ENCODE data around the gene FFAR1.

FFAR1 gene

DNA sequence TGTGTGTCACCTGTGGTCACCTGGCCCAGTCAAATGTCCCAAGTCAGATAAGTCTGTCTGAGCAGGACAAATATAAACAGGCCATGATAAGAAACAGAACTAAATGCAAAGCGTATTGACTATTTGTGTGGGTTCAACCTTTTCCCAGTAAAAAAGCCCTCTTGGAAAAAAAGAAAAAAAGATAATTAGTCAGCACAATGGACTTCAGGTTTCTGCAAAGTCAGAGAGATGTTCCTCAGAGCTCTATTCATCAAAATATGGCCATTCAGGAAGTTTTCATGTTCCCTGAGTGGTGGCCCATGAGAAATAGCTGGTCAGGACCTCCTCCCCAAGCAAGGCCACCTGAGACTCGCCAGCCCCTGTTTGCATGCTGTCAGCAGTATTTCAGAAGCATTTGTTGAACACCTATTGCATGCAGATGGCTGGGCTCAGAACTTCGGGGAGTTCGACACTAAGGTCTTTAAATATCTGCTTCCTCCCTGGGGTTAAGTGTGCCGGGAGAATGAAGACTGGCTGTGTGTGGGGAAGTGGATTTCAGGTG is 13.2 kb downstream of the FFAR1 start:
- TF ChIP-seq, protein P1, sequence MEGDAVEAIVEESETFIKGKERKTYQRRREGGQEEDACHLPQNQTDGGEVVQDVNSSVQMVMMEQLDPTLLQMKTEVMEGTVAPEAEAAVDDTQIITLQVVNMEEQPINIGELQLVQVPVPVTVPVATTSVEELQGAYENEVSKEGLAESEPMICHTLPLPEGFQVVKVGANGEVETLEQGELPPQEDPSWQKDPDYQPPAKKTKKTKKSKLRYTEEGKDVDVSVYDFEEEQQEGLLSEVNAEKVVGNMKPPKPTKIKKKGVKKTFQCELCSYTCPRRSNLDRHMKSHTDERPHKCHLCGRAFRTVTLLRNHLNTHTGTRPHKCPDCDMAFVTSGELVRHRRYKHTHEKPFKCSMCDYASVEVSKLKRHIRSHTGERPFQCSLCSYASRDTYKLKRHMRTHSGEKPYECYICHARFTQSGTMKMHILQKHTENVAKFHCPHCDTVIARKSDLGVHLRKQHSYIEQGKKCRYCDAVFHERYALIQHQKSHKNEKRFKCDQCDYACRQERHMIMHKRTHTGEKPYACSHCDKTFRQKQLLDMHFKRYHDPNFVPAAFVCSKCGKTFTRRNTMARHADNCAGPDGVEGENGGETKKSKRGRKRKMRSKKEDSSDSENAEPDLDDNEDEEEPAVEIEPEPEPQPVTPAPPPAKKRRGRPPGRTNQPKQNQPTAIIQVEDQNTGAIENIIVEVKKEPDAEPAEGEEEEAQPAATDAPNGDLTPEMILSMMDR (conservative IDR thresholded peaks at IDR 0.05; ENCODE audit: low read length): no peak
- DNase-seq (ENCODE audit: low read depth): no peak
- H3K4me3 ChIP-seq (ENCODE audit: low read length): no peak overlapping the region

DNA sequence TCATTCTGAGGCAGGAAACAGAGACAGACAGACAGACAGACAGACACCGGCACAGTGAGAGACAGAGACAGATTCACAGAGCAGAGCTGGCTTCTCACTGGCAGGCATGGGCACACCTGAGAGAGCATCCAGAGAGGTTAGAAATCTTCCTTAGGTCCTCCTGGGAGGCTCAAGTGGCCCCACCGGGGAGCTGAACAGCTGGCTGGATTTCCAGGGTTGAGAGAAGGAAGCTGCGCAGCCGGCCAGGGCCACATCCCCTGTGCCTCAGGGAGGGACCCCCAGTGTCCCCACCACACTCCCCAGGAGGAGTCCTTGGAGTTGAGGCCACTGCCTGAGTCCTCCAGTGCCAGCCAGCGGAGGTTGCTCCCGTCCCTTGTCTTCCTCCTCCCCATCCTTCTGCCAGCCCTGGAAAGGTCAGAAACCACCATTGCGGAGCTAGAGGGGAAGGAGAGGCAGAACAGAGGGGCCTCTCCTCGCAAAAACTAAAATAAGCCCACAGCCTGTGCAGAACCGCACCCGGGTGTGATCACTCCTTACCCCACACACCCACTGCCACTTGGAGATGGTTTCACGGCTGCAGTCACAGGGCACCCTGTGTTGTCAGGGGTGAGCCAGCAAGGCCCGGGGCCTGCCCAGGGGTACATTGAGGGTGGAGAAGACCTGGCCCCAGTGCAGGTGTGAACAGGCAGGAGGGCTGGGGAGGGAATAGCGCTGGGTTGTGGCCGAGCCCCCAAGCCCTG is 14.7 kb downstream of the FFAR1 start:
- TF ChIP-seq, protein P1 (conservative IDR thresholded peaks at IDR 0.05; ENCODE audit: low read length): no peak
- no peak for DNase-seq (ENCODE audit: low read depth)
- no peak overlapping the region for H3K4me3 ChIP-seq (ENCODE audit: low read length)

DNA sequence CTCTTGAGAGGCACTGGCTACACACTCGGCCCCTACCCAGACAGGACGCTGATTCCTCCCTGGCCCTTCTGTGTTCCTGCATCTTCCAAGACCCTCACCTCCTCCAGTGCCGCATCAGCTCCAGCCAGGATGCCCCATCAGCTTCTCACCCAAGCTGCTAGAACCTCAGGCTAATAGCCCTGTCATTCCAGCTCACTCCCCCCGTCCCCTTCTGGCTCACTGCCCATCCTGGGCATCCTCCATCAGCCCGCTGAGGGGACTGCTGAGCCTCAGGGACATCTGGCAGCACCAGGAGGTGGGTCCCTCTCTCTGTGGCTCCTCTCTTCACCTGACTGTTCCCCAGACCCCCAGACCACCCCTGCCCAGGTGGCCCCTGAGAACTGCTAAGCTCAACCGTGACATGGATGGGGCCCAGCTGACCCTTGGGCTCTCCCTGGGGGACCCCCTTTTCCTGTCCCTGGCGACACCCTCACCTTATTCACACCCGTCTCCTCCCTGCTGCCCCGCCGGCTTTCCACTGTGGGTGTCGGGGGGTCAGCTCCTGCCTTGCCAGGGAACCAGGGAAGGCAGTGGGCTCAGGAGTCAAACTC is 15.4 kb downstream of the FFAR1 start:
- TF ChIP-seq, protein P1 (conservative IDR thresholded peaks at IDR 0.05; ENCODE audit: low read length): no peak
- DNase-seq (ENCODE audit: low read depth): no peak

DNA sequence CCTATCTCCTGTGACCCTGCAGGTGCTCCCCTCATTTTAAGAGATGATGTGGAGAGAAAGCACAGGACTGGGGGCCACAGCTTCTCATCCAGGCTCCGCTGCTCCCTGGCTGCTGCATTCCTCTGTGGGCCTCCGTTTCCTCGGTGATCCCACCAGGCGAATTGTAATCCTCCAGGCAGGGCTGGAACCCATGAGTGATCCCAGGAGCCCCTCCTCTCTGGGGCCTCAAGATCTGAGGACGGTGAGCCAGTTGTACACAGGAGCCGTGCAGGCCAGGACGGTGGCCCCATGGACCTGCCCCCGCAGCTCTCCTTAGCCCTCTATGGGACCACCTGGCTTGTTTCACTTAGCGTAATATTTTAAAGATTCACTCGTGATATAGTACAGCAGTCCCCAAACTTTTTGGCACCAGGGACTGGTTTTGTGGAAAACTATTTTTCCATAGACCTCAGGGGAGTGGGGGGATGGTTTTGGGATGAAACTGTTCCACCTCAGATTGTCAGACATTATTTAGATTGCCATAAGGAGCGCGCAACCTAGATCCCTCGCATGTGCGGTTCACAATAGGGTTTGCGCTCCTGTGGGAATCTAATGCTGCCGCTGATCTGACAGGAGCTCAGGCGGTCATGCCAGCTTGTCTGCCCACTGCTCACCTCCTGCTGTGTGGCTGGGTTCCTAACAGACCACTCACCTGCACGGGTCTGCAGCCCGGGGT is 16.2 kb downstream of the FFAR1 start:
- no peak overlapping the region for H3K4me3 ChIP-seq (ENCODE audit: low read length)
- TF ChIP-seq, protein P1 (conservative IDR thresholded peaks at IDR 0.05; ENCODE audit: low read length): no peak
- DNase-seq (ENCODE audit: low read depth): no peak

More for the DNA sequence above, 15.4 kb downstream of the FFAR1 start:
- no peak overlapping the region for H3K4me3 ChIP-seq (ENCODE audit: low read length)

DNA sequence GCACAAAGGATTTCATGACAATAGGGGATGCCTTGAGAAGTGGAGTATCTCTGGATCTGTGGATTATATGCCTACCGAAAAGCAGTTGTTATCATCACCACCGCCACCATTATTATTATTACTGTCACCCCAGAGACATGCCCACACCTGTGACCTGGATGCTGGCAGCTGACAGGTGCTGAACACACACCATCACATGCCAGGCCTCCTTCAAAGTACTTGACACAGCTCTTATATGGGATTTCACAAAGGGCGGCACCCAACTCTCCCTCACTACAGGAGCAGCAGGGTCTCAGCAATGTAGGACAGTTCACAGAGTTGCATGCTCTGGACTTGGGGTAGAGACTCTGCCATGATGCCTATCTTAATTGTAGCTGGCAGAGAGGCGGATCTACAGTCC is 17.6 kb downstream of the FFAR1 start:
- TF ChIP-seq, protein P1 (conservative IDR thresholded peaks at IDR 0.05; ENCODE audit: low read length): no peak
- no peak for DNase-seq (ENCODE audit: low read depth)
- no peak overlapping the region for H3K4me3 ChIP-seq (ENCODE audit: low read length)

DNA sequence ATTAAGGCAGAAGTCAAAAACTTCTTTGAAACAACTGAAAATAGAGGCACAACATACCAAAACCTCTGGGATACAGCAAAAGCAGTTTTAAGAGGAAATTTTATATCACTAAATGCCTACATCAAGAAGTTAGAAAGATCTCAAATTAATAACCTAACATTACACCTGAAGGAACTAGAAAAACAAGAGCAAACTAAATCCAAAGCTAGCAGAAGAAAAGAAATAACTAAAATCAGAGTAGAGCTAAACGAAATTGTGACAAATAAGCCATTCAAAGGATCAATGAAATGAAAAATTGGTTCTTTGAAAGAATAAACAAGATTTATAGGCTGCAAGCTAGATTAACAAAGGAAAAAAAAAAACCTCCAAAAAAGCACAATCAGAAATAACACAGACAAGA is 20.7 kb downstream of the FFAR1 start:
- H3K4me3 ChIP-seq (ENCODE audit: low read length): no peak overlapping the region
- no peak for DNase-seq (ENCODE audit: low read depth)
- TF ChIP-seq, protein P1 (conservative IDR thresholded peaks at IDR 0.05; ENCODE audit: low read length): no peak
